Measurements from ENCODE around the gene GPC5.

Gene GPC5

GRCh38 chr13:91621963-91622362 is 223.5 kb downstream of the GPC5 start:
- H3K4me3 ChIP-seq (ENCODE audit: control insufficient read depth, low read depth, low read length), result no peak overlapping the region
- DNase-seq (ENCODE audit: low read depth), result no peak
- no peak for TF ChIP-seq CTCF (conservative IDR thresholded peaks at IDR 0.05; ENCODE audit: control insufficient read depth, insufficient read depth, low read depth, low read length)

DNA sequence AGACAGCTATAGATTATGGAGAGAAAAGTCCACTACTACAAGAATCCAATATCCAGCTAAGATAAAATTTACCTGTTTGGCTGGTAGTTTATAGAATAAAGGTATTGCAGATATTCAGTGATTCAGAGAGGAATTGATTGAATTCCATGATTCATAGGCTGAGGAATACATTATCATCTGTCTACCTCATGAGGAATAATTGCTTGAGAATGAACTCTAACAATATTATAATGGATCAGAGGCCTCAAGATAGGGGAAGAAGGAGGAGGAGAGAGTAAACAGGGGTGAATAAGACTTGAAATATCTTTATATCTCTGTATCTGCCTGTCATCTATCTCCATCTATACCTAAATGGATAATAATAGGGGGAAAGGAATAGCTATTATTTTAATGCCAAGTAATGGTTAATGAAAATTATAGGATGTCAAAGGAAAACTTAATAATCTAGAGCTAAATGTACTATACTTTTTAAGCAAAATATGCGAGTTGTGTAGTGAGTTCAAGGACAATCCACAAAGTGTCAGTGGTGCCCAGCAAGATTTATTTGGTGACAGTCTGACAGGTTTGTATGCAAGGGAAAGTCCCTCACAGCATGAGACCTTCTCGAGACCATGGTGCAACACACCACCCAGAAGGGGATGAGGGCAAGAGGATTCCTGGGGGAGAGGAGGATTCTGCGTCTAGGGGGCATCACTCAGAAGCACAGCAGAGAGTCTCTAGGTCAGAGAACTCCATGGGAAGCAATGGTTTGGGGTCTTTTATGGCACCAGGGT is 224.5 kb downstream of the GPC5 start:
- no peak overlapping the region for H3K4me3 ChIP-seq (ENCODE audit: control insufficient read depth, low read depth, low read length)
- no peak for TF ChIP-seq CTCF (conservative IDR thresholded peaks at IDR 0.05; ENCODE audit: control insufficient read depth, insufficient read depth, low read depth, low read length)
- DNase-seq (ENCODE audit: low read depth), result no peak

DNA sequence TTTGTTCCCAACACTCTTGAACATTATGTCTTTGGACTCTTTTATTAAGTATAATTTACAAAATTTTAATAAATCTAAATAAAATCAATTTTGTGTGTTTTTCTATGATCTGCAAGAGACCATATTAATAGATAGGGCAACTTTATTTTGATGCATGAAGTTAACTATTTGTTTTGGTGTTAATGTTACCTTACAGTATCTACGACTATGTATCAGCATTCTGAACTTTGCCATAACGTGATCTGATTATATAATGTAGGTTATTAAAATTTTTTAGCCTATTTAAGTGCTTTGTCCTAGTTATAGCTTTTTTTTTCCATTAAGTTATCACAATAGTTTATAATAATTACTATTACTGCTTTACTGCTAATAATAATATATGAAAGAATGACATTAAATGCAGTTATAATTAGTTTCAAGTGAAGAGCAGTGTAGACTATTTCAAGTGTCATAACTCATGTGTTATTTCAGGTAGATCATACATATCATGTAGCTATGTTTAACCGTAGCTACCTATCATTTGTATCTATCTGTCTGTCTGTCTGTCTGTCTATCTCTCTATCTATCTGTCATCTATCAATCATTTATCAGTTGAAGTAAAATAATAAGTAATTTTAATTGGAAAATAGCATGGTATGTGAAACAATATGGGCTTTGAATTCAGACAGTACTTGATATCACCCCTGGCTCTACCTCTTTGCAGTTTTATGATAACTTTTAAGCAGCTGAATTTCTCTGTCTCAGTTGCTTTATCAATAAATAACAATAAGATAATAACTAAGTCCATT is 229.7 kb downstream of the GPC5 start:
- TF ChIP-seq CTCF (conservative IDR thresholded peaks at IDR 0.05; ENCODE audit: control insufficient read depth, insufficient read depth, low read depth, low read length), result no peak
- DNase-seq (ENCODE audit: low read depth), result no peak
- H3K4me3 ChIP-seq (ENCODE audit: control insufficient read depth, low read depth, low read length), result no peak overlapping the region

DNA sequence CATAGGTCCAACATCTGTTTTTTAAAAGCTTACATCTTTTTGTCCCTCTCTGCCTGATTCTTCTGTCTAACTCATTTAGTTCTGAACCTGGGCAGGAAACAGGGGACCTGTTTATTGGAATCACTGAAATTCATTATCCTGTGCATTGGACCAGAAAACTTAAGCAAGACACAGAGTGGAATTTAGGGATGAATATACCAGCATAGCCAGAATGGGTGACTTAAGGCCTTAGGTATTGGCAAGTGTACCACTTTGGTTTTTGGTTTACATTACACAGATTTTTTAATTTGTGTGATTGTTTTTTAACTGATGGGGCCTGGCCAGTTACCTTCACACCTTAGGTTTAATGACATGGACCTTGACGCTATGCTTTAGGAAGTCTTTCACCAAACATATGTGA is 232.5 kb downstream of the GPC5 start:
- no peak overlapping the region for H3K4me3 ChIP-seq (ENCODE audit: control insufficient read depth, low read depth, low read length)
- DNase-seq (ENCODE audit: low read depth), result no peak

GRCh38 chr13:91632086-91632485 is 233.7 kb downstream of the GPC5 start:
- no peak overlapping the region for H3K4me3 ChIP-seq (ENCODE audit: control insufficient read depth, low read depth, low read length)
- no peak for TF ChIP-seq CTCF (conservative IDR thresholded peaks at IDR 0.05; ENCODE audit: control insufficient read depth, insufficient read depth, low read depth, low read length)
- peak; percentile 3 for DNase-seq (ENCODE audit: low read depth)

More for the DNA sequence above, 232.5 kb downstream of the GPC5 start:
- TF ChIP-seq CTCF (conservative IDR thresholded peaks at IDR 0.05; ENCODE audit: control insufficient read depth, insufficient read depth, low read depth, low read length), result no peak

GRCh38 chr13:91639330-91639729 is 240.9 kb downstream of the GPC5 start:
- no peak for DNase-seq (ENCODE audit: low read depth)
- H3K4me3 ChIP-seq (ENCODE audit: control insufficient read depth, low read depth, low read length), result no peak overlapping the region
- no peak for TF ChIP-seq CTCF (conservative IDR thresholded peaks at IDR 0.05; ENCODE audit: control insufficient read depth, insufficient read depth, low read depth, low read length)
